ENCODE measurements around the gene NLGN2. TPM values are rescaled to one million over a fixed set of nuclear protein-coding genes. Genes with fewer than 3 reads are reported as not detected.

NLGN2 gene
- total RNA-seq, 1 experiment from 2014 or later: 70.2 TPM

GRCh38 chr17:7429722-7430121, 22.1 kb downstream of the NLGN2 start:
- Mint-ChIP-seq H3K4me1 (no peaks in the 10 kb centered on the region), H3K36me3 (ENCODE audit: insufficient read depth in 1 of 3, low read depth in 3 of 3) (no peaks in the 10 kb centered on the region), H3K27ac (peak overlapping the region in 1 of 3 experiments; percentile 83; a peak in 1 of 7 replicates), H3K27me3 (ENCODE audit: low read depth) (peaks cover 17% of the 10 kb centered on the region), H3K9me3 (no peaks in the 10 kb centered on the region; a peak in 1 of 5 replicates), H3K4me3 (no peak overlapping the region)
- Histone ChIP-seq H3K14ac (ENCODE audit: insufficient read depth, low read length) (no peak overlapping the region; the same call in 1 of the 2 replicates), H3K79me1 (ENCODE audit: insufficient read depth, low read depth, low read length, poor library complexity, severe bottlenecking) (no peaks in the 10 kb centered on the region), H2BK20ac (ENCODE audit: low read depth, low read length, poor library complexity, severe bottlenecking) (no peak overlapping the region), H3K9me3 (ENCODE audit: control insufficient read depth, low read depth, low read length) (no peaks in the 10 kb centered on the region), H3K18ac (ENCODE audit: insufficient read length, low read depth, low read length) (no peak overlapping the region), H4K8ac (replicated peaks; ENCODE audit: insufficient read length, low read depth, low read length) (no peak overlapping the region), H2BK120ac (ENCODE audit: low read depth, low read length, poor library complexity, severe bottlenecking) (no peak overlapping the region), H3K4ac (ENCODE audit: low read depth, low read length) (no peak overlapping the region), H3K79me2 (ENCODE audit: insufficient read depth, low read length) (no peaks in the 10 kb centered on the region), H2BK15ac (ENCODE audit: low read depth, low read length) (no peak overlapping the region), H3K23me2 (ENCODE audit: insufficient read length, low read depth, low read length, poor library complexity, severe bottlenecking) (no peaks in the 10 kb centered on the region), H3K56ac (ENCODE audit: insufficient read length, low read depth, low read length) (no peak overlapping the region), H3K27ac (ENCODE audit: insufficient read length, low read depth, low read length) (no peak overlapping the region), H3K9ac (ENCODE audit: extremely low read depth, insufficient read length, low read length) (no peak overlapping the region), H3K23ac (ENCODE audit: insufficient read length, low read depth, low read length) (no peak overlapping the region), H3K27me3 (ENCODE audit: insufficient read depth, low read length) (no peaks in the 10 kb centered on the region; the same call in 1 of the 2 replicates), H3K4me1 (ENCODE audit: insufficient read depth, low read length) (no peaks in the 10 kb centered on the region), H4K20me1 (ENCODE audit: control insufficient read depth, insufficient read depth, insufficient read length) (no peaks in the 10 kb centered on the region), H2BK12ac (ENCODE audit: insufficient read length, low read depth, low read length) (no peak overlapping the region), H2AK5ac (ENCODE audit: insufficient read length, low read length) (no peak overlapping the region), H3T11ph (ENCODE audit: low read length) (no peak overlapping the region), H3K4me2 (ENCODE audit: insufficient read depth, insufficient read length, low read length) (no peak overlapping the region), H4K91ac (ENCODE audit: insufficient read length, low read depth, low read length) (no peak overlapping the region), H2AFZ (ENCODE audit: low read length) (no peak overlapping the region), H2BK5ac (ENCODE audit: insufficient read length, low read length) (no peak overlapping the region), H4K5ac (ENCODE audit: insufficient read length, low read depth, low read length) (no peak overlapping the region)
- DNase-seq: no peak
- TF ChIP-seq, protein P1, sequence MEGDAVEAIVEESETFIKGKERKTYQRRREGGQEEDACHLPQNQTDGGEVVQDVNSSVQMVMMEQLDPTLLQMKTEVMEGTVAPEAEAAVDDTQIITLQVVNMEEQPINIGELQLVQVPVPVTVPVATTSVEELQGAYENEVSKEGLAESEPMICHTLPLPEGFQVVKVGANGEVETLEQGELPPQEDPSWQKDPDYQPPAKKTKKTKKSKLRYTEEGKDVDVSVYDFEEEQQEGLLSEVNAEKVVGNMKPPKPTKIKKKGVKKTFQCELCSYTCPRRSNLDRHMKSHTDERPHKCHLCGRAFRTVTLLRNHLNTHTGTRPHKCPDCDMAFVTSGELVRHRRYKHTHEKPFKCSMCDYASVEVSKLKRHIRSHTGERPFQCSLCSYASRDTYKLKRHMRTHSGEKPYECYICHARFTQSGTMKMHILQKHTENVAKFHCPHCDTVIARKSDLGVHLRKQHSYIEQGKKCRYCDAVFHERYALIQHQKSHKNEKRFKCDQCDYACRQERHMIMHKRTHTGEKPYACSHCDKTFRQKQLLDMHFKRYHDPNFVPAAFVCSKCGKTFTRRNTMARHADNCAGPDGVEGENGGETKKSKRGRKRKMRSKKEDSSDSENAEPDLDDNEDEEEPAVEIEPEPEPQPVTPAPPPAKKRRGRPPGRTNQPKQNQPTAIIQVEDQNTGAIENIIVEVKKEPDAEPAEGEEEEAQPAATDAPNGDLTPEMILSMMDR (conservative IDR thresholded peaks at IDR 0.05): no peak
- no CpG with 5 or more reads among the region's 10 CpGs for WGBS (ENCODE audit: extremely low coverage, insufficient read length, low lambda C conversion rate)
